Endothelial cell of umbilical vein (primary cell): ENCODE results near the gene ABR. TPM values are rescaled to one million over a fixed set of nuclear protein-coding genes. Genes with fewer than 3 reads are reported as not detected.

ENCODE experiments used
- BruUV-seq: library from RNA; stranded (reverse); fragments of 400-500 nt; replicated peaks from 2 replicates; lab custom pipeline; 2021; lab: Mats Ljungman, UMichigan
- CTCF ChIA-PET: fragments of 300-600, 350-600 bp; sonication (Branson Sonifier 250); formaldehyde crosslinking; loops from one replicate; lab custom pipeline; 2021; ENCODE audit warnings: antibody characterized with exemption, inconsistent platforms; lab: Charles Lee
- POLR2A ChIA-PET: fragments of 300-600, 350-600 bp; sonication (Branson Sonifier 250); formaldehyde crosslinking; loops from one replicate; lab custom pipeline; 2021; ENCODE audit warnings: antibody characterized with exemption, inconsistent platforms; lab: Charles Lee
- DNase-seq: peaks from one replicate; pipeline ENCODE4 v3.0.0-alpha.2; 2011; ENCODE audit warnings: low read depth, low spot score
- FAIRE-seq: peaks from 2 replicates; lab custom pipeline; 2011; peaks lifted over from hg19 to GRCh38; lab: Jason Lieb, UNC
- H2AFZ ChIP-seq: 2 replicates; pipeline ENCODE4 v1.6.0; 2012; ENCODE audit warnings: low read depth, low read length, control low read depth, inconsistent platforms
- H3K27ac ChIP-seq: 2 replicates; pipeline ENCODE4 v1.5.1; 2011; ENCODE audit warnings: low read depth, mild to moderate bottlenecking, control low read depth, low read length, moderate library complexity; ENCODE audit not compliant: insufficient read depth
- H3K27me3 ChIP-seq, 2 experiments: 2 replicates each; pipeline versions ENCODE4 v1.6.0 to v1.6.1; 2011; ENCODE audit warnings: low read length in 2 of 2, mixed read lengths in 1 of 2; ENCODE audit not compliant: control insufficient read depth in 2 of 2, insufficient read depth in 2 of 2
- H3K36me3 ChIP-seq, 2 experiments: 2 replicates in 1 of 2; 3 replicates in 1 of 2; pipeline ENCODE4 v1.5.1; 2011; ENCODE audit warnings: low read length in 2 of 2, mild to moderate bottlenecking in 1 of 2, moderate library complexity in 1 of 2; ENCODE audit not compliant: control insufficient read depth in 2 of 2, insufficient read depth in 2 of 2; ENCODE audit errors: extremely low read depth in 1 of 2
- H3K4me1 ChIP-seq: 3 replicates; pipeline ENCODE4 v1.5.1; 2011; ENCODE audit warnings: mild to moderate bottlenecking, low read length; ENCODE audit not compliant: control insufficient read depth, insufficient read depth; ENCODE audit errors: extremely low read depth
- H3K4me2 ChIP-seq: 2 replicates; pipeline ENCODE4 v1.6.1; 2011; ENCODE audit warnings: low read length, control low read depth, mixed read lengths; ENCODE audit not compliant: insufficient read depth
- H3K4me3 ChIP-seq, 3 experiments: fragments of 200-600 bp in 1 of 3; sonication (generic), shearing (Covaris generic) in 1 of 3; replicated peaks in 1 of 3; 2 replicates each; pipeline ENCODE4 v1.5.1; 2011 to 2016; ENCODE audit warnings: control low read depth in 3 of 3, low read length in 3 of 3, mild to moderate bottlenecking in 2 of 3, inconsistent platforms in 1 of 3, low read depth in 1 of 3, moderate library complexity in 1 of 3; ENCODE audit not compliant: insufficient read depth in 1 of 3
- H3K79me2 ChIP-seq: 2 replicates; pipeline ENCODE4 v1.6.0; 2012; ENCODE audit warnings: low read length, inconsistent platforms; ENCODE audit not compliant: control insufficient read depth, insufficient read depth
- H3K9ac ChIP-seq: replicated peaks from 2 replicates; pipeline ENCODE3; 2011; ENCODE audit warnings: low read length, control low read depth; ENCODE audit not compliant: insufficient read depth; ENCODE audit errors: extremely low read depth
- H3K9me1 ChIP-seq: replicated peaks from 3 replicates; pipeline ENCODE4 v1.6.0; 2011; ENCODE audit warnings: mild to moderate bottlenecking, low read length; ENCODE audit not compliant: control insufficient read depth, insufficient read depth; ENCODE audit errors: extremely low read depth
- H3K9me3 ChIP-seq: replicated peaks from 2 replicates; pipeline ENCODE4 v1.5.1; 2012; ENCODE audit warnings: low read length, inconsistent platforms; ENCODE audit not compliant: control insufficient read depth, insufficient read depth
- H4K20me1 ChIP-seq: replicated peaks from 2 replicates; pipeline ENCODE3; 2011; ENCODE audit warnings: mild to moderate bottlenecking, low read length; ENCODE audit not compliant: control insufficient read depth, insufficient read depth; ENCODE audit errors: extremely low read depth
- CTCF ChIP-seq, 2 donors: IDR thresholded peaks; 1 replicate in 1 of 2; 2 replicates in 1 of 2; pipeline ENCODE4 v1.5.1; 2011; ENCODE audit warnings: low read length in 2 of 2, mild to moderate bottlenecking in 2 of 2, moderate library complexity in 2 of 2, control low read depth in 1 of 2, inconsistent platforms in 1 of 2, low read depth in 1 of 2; ENCODE audit not compliant: insufficient read depth in 1 of 2; ENCODE audit errors: extremely low read depth in 1 of 2
- EZH2 ChIP-seq: IDR thresholded peaks from 2 replicates; pipeline ENCODE4 v1.6.1; 2012; ENCODE audit warnings: borderline replicate concordance, low read depth, mild to moderate bottlenecking, moderate library complexity, low read length, inconsistent platforms; ENCODE audit not compliant: severe bottlenecking
- FOS ChIP-seq: IDR thresholded peaks from 2 replicates; pipeline ENCODE4 v1.6.1; 2011; ENCODE audit warnings: mild to moderate bottlenecking, low read length, moderate library complexity, borderline replicate concordance; ENCODE audit not compliant: insufficient read depth
- JUN ChIP-seq: IDR thresholded peaks from 2 replicates; pipeline ENCODE4 v1.6.1; 2011; ENCODE audit warnings: borderline replicate concordance, low read depth; ENCODE audit not compliant: insufficient read length, insufficient read depth
- MAX ChIP-seq: IDR thresholded peaks from 2 replicates; pipeline ENCODE4 v1.6.1; 2011; ENCODE audit not compliant: insufficient read depth, insufficient read length
- MYC ChIP-seq: IDR thresholded peaks from one replicate; pipeline ENCODE4 v1.6.1; 2011; ENCODE audit warnings: mild to moderate bottlenecking, low read depth, low read length
- POLR2A ChIP-seq: IDR thresholded peaks from 2 replicates; pipeline ENCODE4 v1.6.1; 2012; ENCODE audit warnings: low read depth, mild to moderate bottlenecking, control low read depth, low read length
- POLR2AphosphoS5 ChIP-seq: IDR thresholded peaks from 2 replicates; pipeline ENCODE4 v1.6.1; 2012; ENCODE audit warnings: low read depth, mild to moderate bottlenecking, control low read depth, low read length, moderate library complexity; ENCODE audit not compliant: insufficient read depth
- dilution Hi-C: fragments of 300-500 bp; cut with MboI; formaldehyde crosslinking; loops from one replicate; pipeline ENCODE4 v1.15.0; 2019; ENCODE audit warnings: low sequenced_read_pairs; ENCODE audit not compliant: extremely low pct_ligation_motif_present
- intact Hi-C: fragments of 100-400 bp; cut with micrococcal nuclease; formaldehyde crosslinking; loops from one replicate; pipeline ENCODE4 v1.10.0; 2022
- polyA plus RNA-seq, 4 experiments: library from polyadenylated mRNA; depleted of rRNA in 3 of 4; stranded (reverse) in 3 of 4; unstranded in 1 of 4; fragments of >200 nt; gene quantifications; 2 replicates each; pipeline versions ENCODE4 v1.2.1 to v1.2.3, GENCODE V29; 2011 to 2012; ENCODE audit warnings: missing spikeins in 1 of 4
- total RNA-seq: library from RNA; stranded (reverse); gene quantifications from 2 replicates; pipeline ENCODE4 v1.2.3, GENCODE V29; 2021

The ABR gene
- total and polyA plus RNA-seq, 2 donors (not counting 3 experiments of a cell fraction or from before 2014, with no cell fraction given): 83.5 to 96.8 TPM

GRCh38 chr17:1077986-1078711, 101.6 kb downstream of the ABR start:
- Histone ChIP-seq H3K4me2 (no peak overlapping the region), H3K4me3 (no peak overlapping the region), H3K79me2 (no peaks in the 10 kb centered on the region), H3K36me3 (peaks cover 0 to 13% of the 10 kb centered on the region in 2 experiments), H2AFZ (no peak overlapping the region), H3K9me3 (no peaks in the 10 kb centered on the region), H3K4me1 (peaks cover 28% of the 10 kb centered on the region), H3K27ac (no peak overlapping the region), H3K9me1 (no peaks in the 10 kb centered on the region), H4K20me1 (no peaks in the 10 kb centered on the region), H3K9ac (no peak overlapping the region), H3K27me3 (no peaks in the 10 kb centered on the region)
- intact Hi-C loops: no loop called here
- dilution Hi-C loops: no loop called here
- BruUV-seq: no TSS peak
- POLR2A ChIA-PET: interaction anchor here (0.6 kb wide), 1 partner anchor 23 kb away, joined by 3 read pairs; no protein-coding TSS in a partner anchor
- CTCF ChIA-PET: interaction anchor here (0.6 to 2.3 kb wide), 4 partner anchors 20 to 44 kb away, joined by 3 to 7 read pairs (median 3); no protein-coding TSS in a partner anchor
- TF ChIP-seq POLR2AphosphoS5 (no peak), POLR2A (no peak), CTCF (IDR thresholded peaks at IDR 0.05; ENCODE audit: extremely low read depth in 1 of 2, insufficient read depth in 1 of 2, low read depth in 1 of 2, low read length in 2 of 2) (no peak)
- FAIRE-seq (no peak), DNase-seq (no peak)

- ChIA-PET CTCF (interaction anchor here (1.0 to 2.3 kb wide), 3 partner anchors 19 to 45 kb away, joined by 3 to 7 read pairs (median 3); no protein-coding TSS in a partner anchor), POLR2A (interaction anchor here (0.6 kb wide), 1 partner anchor 23 kb away, joined by 3 read pairs; no protein-coding TSS in a partner anchor)
- Histone ChIP-seq H3K79me2 (no peaks in the 10 kb centered on the region), H3K4me3 (no peak overlapping the region), H3K4me1 (peaks cover 22% of the 10 kb centered on the region), H3K9me3 (no peaks in the 10 kb centered on the region), H4K20me1 (no peaks in the 10 kb centered on the region), H3K27ac (no peak overlapping the region), H3K9ac (no peak overlapping the region), H3K36me3 (peaks cover 0 to 14% of the 10 kb centered on the region in 2 experiments), H3K4me2 (no peak overlapping the region), H3K27me3 (no peaks in the 10 kb centered on the region), H3K9me1 (no peaks in the 10 kb centered on the region), H2AFZ (no peak overlapping the region)
- no TSS peak for BruUV-seq
- dilution Hi-C loops: no loop called here
- no peak for TF ChIP-seq POLR2AphosphoS5
- no peak for TF ChIP-seq EZH2
- TF ChIP-seq FOS: no peak
- no peak for TF ChIP-seq CTCF (IDR thresholded peaks at IDR 0.05; ENCODE audit: extremely low read depth in 1 of 2, insufficient read depth in 1 of 2, low read depth in 1 of 2, low read length in 2 of 2)
- TF ChIP-seq MYC: no peak
- TF ChIP-seq JUN: no peak
- TF ChIP-seq POLR2A: no peak
- no peak for TF ChIP-seq MAX
- intact Hi-C loops: no loop called here
- DNase-seq (no peak), FAIRE-seq (no peak)
Measured at GRCh38 chr17:1077581-1077985, 102.2 kb downstream of the ABR start.
